ENCODE data around the gene OR2T5.
"Not testable (repeated sequence)": the region's sequence is repeated elsewhere in the genome, so short reads cannot be mapped to it uniquely, and the experiment has no call there.

- TF ChIP-seq, protein P1, sequence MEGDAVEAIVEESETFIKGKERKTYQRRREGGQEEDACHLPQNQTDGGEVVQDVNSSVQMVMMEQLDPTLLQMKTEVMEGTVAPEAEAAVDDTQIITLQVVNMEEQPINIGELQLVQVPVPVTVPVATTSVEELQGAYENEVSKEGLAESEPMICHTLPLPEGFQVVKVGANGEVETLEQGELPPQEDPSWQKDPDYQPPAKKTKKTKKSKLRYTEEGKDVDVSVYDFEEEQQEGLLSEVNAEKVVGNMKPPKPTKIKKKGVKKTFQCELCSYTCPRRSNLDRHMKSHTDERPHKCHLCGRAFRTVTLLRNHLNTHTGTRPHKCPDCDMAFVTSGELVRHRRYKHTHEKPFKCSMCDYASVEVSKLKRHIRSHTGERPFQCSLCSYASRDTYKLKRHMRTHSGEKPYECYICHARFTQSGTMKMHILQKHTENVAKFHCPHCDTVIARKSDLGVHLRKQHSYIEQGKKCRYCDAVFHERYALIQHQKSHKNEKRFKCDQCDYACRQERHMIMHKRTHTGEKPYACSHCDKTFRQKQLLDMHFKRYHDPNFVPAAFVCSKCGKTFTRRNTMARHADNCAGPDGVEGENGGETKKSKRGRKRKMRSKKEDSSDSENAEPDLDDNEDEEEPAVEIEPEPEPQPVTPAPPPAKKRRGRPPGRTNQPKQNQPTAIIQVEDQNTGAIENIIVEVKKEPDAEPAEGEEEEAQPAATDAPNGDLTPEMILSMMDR (IDR thresholded peaks at IDR 0.05; ENCODE audit: low read length): not testable (repeated sequence)
- TF ChIP-seq EZH2 (IDR thresholded peaks at IDR 0.05; ENCODE audit: borderline replicate concordance, low read length): not testable (repeated sequence)
Measured at GRCh38 chr1:248442500-248443277, 45.7 kb upstream of the OR2T5 start.
